HG02938 (cell line): ENCODE results near the gene CRACR2A.

Experiments used
- ATAC-seq: cut with Tn5 transposase; IDR thresholded peaks from one replicate; pipeline ENCODE4 v1.9.1; 2021; ENCODE audit warnings: mild to moderate bottlenecking, moderate library complexity; ENCODE audit not compliant: unreplicated experiment

The CRACR2A gene

DNA sequence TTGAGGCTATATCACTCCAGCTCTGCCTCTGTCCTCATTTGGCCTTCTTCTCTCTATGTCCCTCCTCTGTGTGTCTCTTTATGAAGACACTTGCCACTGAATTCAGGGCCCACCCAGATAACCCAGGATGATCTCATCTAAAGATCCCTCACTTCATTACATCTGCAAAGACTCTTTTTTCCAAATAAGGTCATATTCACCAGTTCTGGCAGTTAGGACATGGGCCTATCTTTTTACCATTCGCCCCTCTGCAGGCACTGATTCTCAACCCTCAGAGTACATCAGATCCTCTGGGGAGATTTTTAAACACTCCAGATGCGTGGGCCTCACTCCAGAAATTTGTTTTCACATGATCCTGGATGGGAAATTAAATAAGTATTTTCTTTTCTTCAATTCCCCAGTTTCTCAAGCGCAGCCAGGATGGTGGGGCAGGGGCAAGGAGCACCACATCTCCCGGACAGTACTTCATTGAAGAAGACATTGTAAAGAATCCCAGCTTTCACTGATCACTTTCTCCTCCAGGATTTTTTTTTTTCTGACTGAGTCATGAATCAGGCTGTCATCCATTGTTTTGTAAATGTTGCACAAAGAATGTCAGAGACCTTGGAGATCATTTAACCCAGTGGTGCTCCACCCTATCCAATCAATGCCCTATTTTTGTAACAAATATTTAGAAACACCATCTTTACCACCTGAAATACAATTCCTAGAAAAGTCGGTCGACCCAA lies 27.4 kb downstream of the CRACR2A start:
- no peak for ATAC-seq

DNA sequence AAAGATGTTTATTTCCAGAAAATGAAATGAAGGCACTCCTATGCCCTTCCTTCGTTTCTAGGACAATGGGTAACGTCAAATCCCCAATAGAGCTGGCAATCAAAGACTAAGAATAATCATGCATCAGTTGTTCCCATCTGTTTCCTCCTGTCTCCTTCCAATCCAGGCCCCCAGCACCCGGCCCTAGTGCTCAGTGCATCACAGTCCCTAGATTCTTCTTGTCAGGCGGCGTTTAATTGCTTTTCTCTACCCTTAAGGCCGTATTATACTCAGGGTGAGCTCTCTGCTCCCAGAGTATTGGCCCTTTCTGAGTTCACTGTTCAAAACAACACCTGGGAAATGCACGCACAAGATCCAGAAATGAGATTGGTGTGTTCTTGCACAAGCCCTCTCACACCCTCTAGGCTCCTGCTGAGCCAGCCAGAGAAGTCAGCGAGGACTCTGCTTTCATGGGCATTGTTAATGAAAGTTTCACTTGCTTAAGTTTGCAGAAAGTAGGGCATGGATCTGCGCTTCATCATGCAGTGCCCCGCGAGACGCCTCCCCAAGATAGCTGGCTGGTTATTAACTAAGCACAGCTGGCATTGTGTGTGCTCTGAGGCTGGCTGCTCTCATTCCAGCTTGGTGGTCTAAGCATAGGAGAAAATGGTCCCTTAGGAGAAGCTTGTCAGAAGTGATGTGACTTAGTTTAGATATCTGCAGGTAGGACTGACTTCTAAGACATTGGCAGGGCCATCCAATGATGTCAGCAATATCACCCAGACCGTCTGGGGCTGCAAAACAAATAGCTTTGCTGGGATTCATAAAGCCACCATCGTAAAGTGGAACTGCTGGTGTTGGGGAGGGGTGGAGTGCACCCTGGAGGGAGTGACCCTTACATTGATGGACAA lies 28.7 kb downstream of the CRACR2A start:
- no peak for ATAC-seq

DNA sequence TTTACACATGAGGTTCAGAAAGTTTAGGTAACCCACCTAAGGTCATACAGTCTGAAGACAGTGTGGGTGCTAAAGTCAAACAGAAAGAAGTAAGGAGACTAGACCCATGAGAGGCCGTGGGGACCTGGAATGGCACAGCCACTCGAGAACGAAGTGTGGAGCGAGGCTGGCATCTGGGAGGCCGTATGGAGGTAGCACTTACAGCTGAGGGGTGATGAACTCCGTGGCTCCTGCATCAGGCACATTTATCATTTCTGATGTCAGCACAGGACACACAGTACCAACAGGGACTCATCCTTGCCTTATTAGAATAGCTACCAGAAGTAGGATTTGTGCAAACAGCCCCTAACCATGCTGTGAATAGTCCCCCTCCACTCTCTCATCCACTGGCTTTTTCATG lies 30.5 kb downstream of the CRACR2A start:
- no peak for ATAC-seq

DNA sequence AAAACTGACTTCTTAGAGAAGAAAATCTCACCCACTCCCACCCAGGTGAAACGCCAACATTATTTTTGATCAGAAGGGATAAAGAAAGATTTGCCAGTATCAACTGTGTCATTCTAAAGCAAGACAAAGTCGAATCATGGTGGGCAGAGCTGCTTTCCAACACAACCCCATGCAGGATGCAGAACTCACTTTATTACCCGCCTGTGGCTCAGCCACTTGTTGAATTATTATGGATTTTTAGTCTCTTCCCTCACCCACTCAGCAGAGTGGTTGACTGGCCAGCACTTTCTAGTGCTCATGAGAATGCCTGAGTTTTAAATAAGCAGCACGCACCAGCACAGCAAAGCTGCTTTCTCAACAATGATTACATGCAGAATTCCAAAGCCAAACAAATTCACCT lies 32.1 kb downstream of the CRACR2A start:
- no peak for ATAC-seq

DNA sequence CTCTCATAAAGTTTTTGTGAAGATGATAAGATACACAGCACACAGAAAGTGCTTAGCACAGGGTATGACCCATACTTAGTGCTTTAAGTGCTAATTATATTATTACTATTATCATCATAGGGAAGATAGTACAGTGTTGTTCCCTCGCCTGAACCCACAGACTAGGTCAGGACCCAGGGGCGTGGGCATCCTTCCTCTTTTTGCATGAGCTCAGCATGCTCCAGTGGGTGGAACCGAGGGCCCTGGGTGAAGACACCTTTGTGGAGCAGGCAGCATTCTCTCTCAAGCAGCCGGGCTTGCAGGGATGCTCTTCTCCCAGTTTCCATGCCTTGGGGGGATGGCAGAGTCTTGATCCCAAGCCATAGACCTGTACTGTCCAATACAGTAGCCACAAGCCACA lies 34.8 kb downstream of the CRACR2A start:
- ATAC-seq, result no peak

DNA sequence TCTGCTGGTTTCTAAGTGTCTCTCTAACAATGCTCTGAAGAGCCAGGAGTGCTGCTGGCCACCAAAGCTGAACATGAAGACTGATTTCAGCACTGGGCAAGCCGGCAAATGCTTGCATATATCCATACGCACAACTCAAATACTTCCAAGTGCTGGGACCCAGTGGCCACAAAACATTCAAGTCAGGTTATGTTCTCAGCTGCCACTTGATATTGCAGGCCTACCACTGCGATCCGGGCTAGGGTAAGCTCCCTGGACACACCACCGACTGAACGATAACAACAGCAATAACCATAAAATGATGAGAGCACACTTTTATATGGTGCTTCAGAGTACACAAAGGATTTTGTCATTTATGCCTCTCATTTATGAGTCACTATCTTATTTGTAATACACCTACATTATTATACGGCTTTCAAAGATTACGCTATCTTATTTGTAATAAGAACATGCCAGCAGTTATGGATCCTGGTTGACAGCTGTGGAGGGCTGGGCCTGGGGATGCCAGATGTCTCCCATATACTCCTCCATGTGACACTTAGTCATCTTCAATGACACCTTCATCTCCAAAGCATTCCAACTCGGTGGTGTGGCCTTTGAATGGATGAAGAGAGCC lies 35.5 kb downstream of the CRACR2A start:
- ATAC-seq, result no peak

DNA sequence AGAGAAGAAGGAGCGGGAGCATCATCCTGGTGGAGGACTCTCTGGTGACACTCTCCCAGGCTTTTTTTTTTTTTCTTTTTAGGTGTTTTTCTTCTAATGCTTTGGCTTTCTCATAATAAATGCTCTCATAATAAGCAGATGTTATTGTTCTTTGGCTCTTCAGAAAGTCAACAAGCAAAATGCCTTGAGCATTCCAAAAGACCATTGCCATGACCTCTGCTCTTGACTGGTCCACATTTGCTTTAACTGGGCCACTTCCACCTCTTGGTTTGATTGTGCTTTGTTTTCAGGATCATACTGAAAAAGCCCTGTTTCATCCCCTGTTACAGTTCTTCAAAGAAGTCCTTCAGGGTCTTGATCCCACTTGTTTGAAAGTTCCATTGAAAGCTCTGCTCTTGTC lies 36.9 kb downstream of the CRACR2A start:
- ATAC-seq, result no peak

DNA sequence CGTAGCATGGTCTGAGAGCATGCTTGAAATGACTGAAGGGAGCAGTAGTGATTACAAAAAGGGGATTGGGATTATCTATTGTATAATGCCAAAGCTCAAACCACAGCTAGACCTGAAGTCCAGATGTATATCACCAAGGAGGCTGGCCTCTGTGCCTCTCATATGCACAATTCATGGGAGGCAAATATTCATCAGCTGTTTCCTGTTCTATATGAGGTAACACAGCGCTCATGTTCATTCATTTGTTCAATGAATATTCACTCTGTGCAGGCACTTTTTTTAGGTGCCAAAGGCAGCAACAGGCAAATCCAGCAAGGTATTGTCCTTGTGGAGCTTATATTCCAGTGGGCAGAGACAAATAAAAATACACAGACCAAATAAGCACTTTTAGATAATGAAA lies 39.0 kb downstream of the CRACR2A start:
- ATAC-seq, result no peak

DNA sequence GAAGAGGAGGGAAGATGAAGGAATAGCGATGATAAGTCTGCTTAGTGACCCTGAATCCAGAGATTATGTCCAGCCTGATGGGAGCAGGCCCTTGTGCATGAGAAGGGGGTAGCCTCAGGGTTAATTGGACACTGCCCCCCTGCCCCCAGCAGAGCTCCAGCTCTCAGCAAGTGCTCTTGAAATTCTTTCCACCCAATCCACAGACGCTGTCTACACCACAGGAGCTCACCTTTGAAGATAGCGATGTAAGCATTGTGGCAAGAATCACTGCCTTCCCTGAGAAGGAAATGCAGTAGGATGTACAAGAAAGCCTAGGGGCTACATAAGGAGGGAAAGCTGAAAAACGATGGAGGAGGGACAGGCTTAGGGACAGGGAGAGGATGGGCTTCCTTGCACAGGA lies 39.4 kb downstream of the CRACR2A start:
- ATAC-seq, result no peak

DNA sequence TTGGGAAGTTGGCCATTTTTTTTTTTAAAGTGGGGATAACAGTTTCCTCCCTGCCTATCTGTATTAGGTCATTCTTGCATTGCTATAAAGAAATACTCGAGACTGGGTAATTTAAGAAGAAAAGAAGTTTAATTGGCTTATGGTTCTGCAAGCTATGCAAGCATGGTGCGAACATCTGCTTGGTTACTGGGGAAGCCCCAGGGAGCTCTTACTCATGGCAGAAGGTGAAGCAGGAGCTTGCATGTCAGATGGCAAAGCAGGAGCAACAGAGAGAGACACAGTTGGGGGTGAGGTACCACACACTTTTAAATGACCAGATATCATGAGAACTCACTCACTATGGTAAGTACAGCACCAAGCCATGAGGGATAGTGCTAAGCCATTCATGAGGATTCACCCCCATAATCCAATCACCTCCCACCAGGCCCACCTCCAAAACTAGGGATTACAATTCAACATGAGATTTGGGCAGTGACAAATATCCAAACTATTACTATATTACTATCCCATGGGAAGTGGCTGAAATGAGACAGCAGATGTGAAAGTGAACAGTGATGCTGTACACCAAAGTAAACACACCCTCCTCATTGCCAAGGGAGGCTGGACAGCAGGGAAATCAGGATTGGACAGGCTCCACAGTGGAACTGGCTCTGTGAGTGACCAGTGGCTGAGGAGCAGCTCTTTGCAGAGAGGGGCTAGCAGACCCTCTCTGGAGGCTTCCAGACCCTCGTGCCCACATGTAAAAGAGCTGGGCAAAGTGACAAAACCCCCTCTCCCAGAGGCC lies 40.5 kb downstream of the CRACR2A start:
- no peak for ATAC-seq

DNA sequence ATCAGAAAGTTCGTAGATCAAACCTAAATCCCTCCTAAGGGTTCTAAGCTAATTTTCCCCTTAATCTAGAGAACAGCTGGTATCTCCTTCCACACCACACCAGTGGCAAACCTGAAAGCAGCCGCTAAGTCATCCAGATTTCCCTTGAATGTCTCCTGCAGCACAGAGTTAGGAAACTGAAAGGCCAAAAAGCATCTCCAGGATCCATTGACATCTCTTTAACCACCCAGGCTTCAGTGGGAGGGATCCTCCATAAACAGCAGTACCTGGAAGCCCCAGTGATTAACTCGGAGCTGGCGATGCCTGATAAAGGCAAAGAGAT lies 47.6 kb downstream of the CRACR2A start:
- no peak for ATAC-seq

DNA sequence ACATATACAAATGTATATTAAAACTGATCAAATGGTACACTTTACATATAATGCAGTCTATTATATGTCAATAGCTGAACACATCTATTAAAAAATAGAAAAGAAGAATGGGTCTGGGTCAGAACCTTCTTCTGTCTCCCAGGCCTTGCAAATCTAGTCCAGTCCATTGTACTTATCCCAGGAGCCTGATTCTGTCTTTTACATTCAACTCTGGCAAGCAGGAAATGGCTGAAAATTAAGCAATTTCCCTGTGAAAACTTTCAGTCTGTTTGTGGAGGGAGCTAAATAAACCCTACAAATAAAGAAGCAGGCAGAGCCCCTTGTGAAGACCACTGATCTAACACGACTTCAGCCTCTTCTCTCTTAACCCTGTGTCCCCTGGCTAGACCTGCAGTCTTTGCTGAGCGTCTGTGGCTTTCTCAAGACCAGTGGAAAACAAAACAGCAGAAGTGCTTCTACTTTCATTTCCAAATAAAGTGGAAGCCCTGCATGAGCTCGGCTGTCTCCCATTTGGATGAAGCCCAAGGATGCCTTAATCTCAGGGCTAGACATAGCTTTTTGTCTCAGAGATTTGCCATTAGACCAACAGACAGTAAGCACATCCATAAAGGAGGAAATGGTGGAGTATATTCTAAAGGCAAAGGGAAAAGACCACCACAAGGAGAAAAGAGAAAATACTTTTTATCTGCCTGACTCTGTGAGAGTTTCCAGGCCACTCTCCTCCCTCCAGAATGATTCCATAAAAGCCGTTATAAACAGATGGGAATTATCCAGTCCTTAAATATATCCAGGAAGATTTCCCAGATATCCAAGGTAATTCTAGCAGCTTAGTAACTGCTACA lies 48.2 kb downstream of the CRACR2A start:
- ATAC-seq, result no peak

DNA sequence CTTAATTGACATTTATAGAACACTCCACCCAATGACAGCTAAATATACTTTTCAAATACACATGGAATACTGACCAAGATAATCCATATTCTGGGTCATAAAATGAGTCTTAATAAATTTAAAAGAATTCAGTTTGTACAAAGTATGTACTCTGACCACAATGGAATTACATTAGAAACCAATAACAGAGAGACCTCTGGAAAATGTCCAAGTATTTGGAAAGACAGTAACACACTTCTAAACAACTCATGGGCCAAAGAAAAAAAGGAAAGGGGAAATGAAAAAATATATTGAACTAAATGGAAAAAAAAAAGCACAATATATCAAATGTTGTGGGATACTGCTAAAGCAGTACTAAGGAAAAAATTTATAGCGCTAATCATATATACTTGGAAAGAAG lies 52.0 kb downstream of the CRACR2A start:
- ATAC-seq, result no peak

DNA sequence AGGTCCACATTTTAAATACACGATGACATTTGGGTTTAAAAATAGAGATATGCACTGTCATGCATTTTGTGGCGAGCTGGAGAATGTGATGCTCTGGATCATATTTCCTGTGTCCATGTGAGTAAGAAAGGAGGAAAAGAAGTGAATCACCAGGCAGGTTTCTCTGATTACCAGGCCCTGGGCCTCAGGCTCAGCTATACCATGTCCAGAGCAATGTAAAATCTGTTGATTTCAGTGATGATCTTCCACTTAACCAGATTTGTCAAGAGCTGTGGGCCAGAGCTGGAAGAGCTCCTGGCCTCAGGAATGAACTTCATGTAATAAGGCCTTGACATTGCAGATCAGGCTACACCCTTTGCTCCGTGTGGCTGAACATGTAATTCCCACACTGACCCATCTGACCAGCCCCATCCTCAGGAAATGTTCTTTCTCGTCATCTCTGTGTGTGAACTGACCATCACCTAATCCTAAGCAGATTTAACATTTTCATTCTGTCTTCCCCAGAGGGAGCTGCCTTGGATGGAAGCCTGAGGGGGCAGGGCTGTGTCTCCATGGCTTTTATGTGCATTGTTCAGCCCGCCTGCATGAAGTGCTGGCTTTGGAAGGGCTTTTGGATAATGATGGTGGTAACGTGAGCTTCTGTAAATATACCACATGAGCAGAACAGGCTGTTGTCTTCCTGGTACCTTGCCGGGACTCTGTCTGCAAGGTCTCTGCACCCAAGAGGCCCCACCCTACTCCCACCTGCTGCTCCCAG lies 54.5 kb downstream of the CRACR2A start:
- no peak for ATAC-seq

DNA sequence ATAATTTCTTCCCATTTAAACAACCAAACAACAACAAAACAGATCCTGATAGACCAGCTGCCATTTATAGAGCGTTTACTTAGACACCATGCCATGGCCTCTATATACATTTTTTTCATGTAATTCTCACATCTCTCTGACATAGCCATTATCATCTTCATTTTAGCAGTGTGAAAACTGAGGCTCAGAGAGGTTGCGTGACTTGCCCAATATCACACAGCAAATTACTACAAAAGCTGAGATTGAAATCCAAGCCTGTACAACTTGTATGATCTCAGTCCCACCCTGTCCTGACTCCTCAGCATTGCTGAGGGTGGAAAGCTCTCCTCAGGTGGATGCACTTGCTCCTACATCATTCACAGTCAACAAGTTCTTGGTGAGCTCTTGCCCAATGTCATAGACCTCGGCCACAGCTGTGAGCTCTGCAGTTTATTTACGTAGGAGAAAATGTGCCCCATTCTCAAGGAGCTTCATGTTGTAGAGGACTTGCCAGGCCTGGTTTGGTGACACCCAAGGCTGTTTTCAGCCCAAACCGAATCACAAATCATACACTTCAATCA lies 55.5 kb downstream of the CRACR2A start:
- no peak for ATAC-seq

DNA sequence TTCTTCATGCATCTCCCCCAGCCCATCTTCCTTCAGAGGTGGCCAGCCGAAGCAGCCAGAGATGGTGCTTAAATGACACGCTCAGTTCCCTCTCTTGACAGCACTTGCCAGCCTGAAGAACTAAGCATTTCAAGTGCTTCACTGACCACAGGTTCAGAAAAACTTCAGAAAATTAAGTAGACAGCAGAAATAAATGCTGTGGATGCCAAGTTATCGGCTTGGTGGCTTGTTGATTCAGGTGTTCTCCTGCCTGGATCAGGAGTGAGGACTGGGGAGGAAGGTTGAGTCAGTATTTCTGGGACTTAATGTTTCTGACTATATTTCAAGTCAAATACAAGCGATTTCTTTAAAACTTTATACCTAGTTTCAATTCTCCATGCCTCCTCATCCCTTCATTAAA lies 58.2 kb downstream of the CRACR2A start:
- no peak for ATAC-seq

DNA sequence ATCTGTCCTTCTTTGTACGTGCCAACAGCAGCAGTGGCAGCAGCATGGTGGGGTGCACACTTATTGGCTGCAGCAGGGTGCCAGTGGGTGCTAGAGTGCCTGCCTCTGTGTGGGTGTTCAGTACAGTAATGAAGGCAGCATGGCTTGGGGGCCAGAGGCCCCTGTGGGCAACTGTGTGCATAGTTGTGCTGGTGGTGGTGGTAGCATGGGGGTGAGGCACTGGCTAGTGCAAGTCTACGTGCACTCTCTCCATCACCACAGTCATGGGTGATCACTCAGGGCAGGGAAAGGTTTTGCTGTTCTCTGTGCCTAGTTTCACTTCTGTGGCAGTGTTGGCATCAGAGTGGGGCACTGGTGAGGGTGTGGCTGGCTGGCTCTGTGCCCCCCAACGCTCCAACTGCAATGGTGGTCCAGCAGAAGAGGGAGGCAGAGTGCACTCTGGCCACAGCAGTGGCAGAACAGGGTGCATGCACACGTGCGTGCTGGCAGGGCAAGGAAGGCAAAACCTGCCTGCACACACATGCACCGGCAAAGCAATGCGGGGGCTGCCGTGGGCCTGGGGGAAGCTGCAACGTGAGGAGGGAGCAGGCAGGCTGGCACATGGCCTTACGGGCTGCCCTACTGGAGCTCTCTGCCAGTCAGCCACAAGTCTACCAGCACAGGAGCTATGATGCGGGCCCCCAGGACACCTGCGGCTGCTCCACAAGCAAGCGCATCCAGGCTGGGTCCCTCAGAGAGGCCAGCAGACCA lies 60.1 kb downstream of the CRACR2A start:
- no peak for ATAC-seq

DNA sequence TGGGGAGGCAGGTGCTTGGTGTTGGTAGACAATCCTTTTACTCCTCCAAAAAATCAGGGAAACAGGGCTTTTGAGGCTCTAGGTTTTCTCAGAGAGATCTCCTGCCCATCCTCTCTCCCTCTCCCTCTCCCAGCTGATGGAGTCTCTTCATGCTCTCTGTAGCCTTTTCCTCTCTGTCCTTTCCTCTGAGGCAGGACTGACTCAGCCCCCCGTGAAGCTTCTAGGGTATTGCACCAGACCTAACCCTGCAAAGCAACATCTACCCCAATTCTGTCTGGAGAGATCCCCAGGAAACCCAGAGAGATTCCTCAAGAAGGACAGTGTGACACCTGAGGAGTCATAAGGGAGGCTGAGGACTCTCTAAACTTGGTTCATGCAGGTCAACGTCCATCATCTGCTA lies 66.4 kb downstream of the CRACR2A start:
- no peak for ATAC-seq

DNA sequence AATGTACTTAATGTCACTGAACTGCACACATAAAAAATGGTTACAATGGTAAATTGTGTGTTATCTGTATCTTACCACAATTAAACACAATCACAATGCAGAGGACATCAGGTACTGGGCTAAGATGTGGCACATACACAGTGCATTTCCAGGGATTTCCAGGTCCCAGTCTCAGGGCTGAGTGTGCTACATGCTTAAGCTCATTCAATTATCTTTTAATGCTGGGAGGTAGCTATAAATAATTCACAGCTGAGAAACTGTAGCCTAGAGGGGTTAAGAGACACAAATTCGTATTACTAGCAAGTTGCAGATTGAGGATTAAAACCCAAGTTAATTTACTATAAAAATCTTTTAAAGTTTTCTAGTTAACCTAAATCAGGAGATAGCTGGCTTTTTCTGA lies 67.1 kb downstream of the CRACR2A start:
- ATAC-seq, result no peak
